Measurements from ENCODE around the gene SUSD3. TPM values are rescaled to one million over a fixed set of nuclear protein-coding genes. Genes with fewer than 3 reads are reported as not detected.

Gene SUSD3
- total and polyA plus RNA-seq, 5 donors from 2014 or later: 68.7 to 229 (median 205) TPM

GRCh38 chr9:93108291-93109041 is 50.0 kb downstream of the SUSD3 start:
- H3K4me3 Mint-ChIP-seq: peak overlapping the region in 2 of 4 donors; percentile 79 to 80
- H3K36me3 Mint-ChIP-seq: peaks cover 34% of the 10 kb centered on the region

GRCh38 chr9:93110311-93110855 is 51.9 kb downstream of the SUSD3 start:
- DNase-seq (no peak), ATAC-seq (ENCODE audit: low read depth in 2 of 2) (no peak)
- H3K9me3 ChIP-seq (ENCODE audit: control insufficient read depth in 2 of 2, low read length in 2 of 2): no peaks in the 10 kb centered on the region
- peaks cover 0 to 6% (median 0%) of the 10 kb centered on the region in 7 donors for H3K9me3 Mint-ChIP-seq
- no peaks in the 10 kb centered on the region for H3K27me3 ChIP-seq (ENCODE audit: control insufficient read depth, insufficient read depth, low read length)
- H3K4me1 ChIP-seq (ENCODE audit: control insufficient read depth, insufficient read depth, low read length, poor library complexity, severe bottlenecking): peaks cover 42% of the 10 kb centered on the region
- H3K36me3 ChIP-seq (ENCODE audit: control insufficient read depth, insufficient read depth, low read length): peaks cover 37% of the 10 kb centered on the region
- H3K27ac ChIP-seq (ENCODE audit: insufficient read depth, low read length, poor library complexity, severe bottlenecking): no peak overlapping the region
- H3K36me3 Mint-ChIP-seq: peaks cover 22% of the 10 kb centered on the region
- peaks cover 16 to 46% (median 31%) of the 10 kb centered on the region in 4 donors for H3K4me1 Mint-ChIP-seq
- H3K27ac Mint-ChIP-seq: no peak overlapping the region
- H3K4me3 ChIP-seq (ENCODE audit: low read depth, low read length): no peak overlapping the region
- no peaks in the 10 kb centered on the region for H3K27me3 Mint-ChIP-seq
- no peak overlapping the region for H3K4me3 Mint-ChIP-seq

More at GRCh38 chr9:93108291-93109041, 50.0 kb downstream of the SUSD3 start:
- H3K9me3 ChIP-seq (ENCODE audit: control insufficient read depth in 2 of 2, low read length in 2 of 2): peaks cover 8 to 9% of the 10 kb centered on the region in 2 experiments
- H3K36me3 ChIP-seq (ENCODE audit: control insufficient read depth, insufficient read depth, low read length): peaks cover 43% of the 10 kb centered on the region
- peaks cover 29 to 57% (median 41%) of the 10 kb centered on the region in 4 donors for H3K4me1 Mint-ChIP-seq
- H3K4me1 ChIP-seq (ENCODE audit: control insufficient read depth, insufficient read depth, low read length, poor library complexity, severe bottlenecking): peaks cover 39% of the 10 kb centered on the region
- peaks cover 0 to 12% (median 7%) of the 10 kb centered on the region in 7 donors for H3K9me3 Mint-ChIP-seq
- H3K27me3 ChIP-seq (ENCODE audit: control insufficient read depth, insufficient read depth, low read length): no peaks in the 10 kb centered on the region
- H3K27ac Mint-ChIP-seq: peak overlapping the region; percentile 83 to 91 (median 91)
- H3K4me3 ChIP-seq (ENCODE audit: low read depth, low read length): no peak overlapping the region
- H3K27me3 Mint-ChIP-seq: no peaks in the 10 kb centered on the region
- ATAC-seq (ENCODE audit: low read depth in 2 of 2) (peak; percentile 77 to 82), DNase-seq (peak in 1 of 3 donors; percentile 80)
- H3K27ac ChIP-seq (ENCODE audit: insufficient read depth, low read length, poor library complexity, severe bottlenecking): peak overlapping the region; percentile 53

- no peaks in the 10 kb centered on the region for H3K27me3 ChIP-seq (ENCODE audit: control insufficient read depth, insufficient read depth, low read length)
- Mint-ChIP-seq H3K36me3 (peaks cover 18% of the 10 kb centered on the region), H3K9me3 (peaks cover 0 to 2% (median 0%) of the 10 kb centered on the region in 7 donors), H3K4me3 (no peak overlapping the region), H3K27me3 (no peaks in the 10 kb centered on the region), H3K27ac (no peak overlapping the region), H3K4me1 (peaks cover 12 to 40% (median 25%) of the 10 kb centered on the region in 4 donors)
- H3K27ac ChIP-seq (ENCODE audit: insufficient read depth, low read length, poor library complexity, severe bottlenecking): no peak overlapping the region
- no peaks in the 10 kb centered on the region for H3K9me3 ChIP-seq (ENCODE audit: control insufficient read depth in 2 of 2, low read length in 2 of 2)
- H3K4me3 ChIP-seq (ENCODE audit: low read depth, low read length): no peak overlapping the region
- H3K4me1 ChIP-seq (ENCODE audit: control insufficient read depth, insufficient read depth, low read length, poor library complexity, severe bottlenecking): peaks cover 36% of the 10 kb centered on the region
- no peak for DNase-seq
- ATAC-seq (ENCODE audit: low read depth in 2 of 2): no peak
- H3K36me3 ChIP-seq (ENCODE audit: control insufficient read depth, insufficient read depth, low read length): peaks cover 37% of the 10 kb centered on the region
These were observed 52.5 kb downstream of the SUSD3 start for GRCh38 chr9:93111001-93111370.

GRCh38 chr9:93111371-93112115 is 53.0 kb downstream of the SUSD3 start:
- H3K27ac ChIP-seq (ENCODE audit: insufficient read depth, low read length, poor library complexity, severe bottlenecking): no peak overlapping the region
- no peak for DNase-seq
- Mint-ChIP-seq H3K4me1 (peaks cover 9 to 36% (median 22%) of the 10 kb centered on the region in 4 donors), H3K27me3 (no peaks in the 10 kb centered on the region), H3K4me3 (no peak overlapping the region), H3K9me3 (peaks cover 0 to under 1% (median 0%) of the 10 kb centered on the region in 7 donors), H3K36me3 (peaks cover 18% of the 10 kb centered on the region), H3K27ac (no peak overlapping the region)
- no peaks in the 10 kb centered on the region for H3K9me3 ChIP-seq (ENCODE audit: control insufficient read depth in 2 of 2, low read length in 2 of 2)
- H3K27me3 ChIP-seq (ENCODE audit: control insufficient read depth, insufficient read depth, low read length): no peaks in the 10 kb centered on the region
- H3K36me3 ChIP-seq (ENCODE audit: control insufficient read depth, insufficient read depth, low read length): peaks cover 37% of the 10 kb centered on the region
- ATAC-seq (ENCODE audit: low read depth in 2 of 2): no peak
- H3K4me1 ChIP-seq (ENCODE audit: control insufficient read depth, insufficient read depth, low read length, poor library complexity, severe bottlenecking): peaks cover 31% of the 10 kb centered on the region
- no peak overlapping the region for H3K4me3 ChIP-seq (ENCODE audit: low read depth, low read length)

GRCh38 chr9:93112116-93112863 is 53.8 kb downstream of the SUSD3 start:
- no peaks in the 10 kb centered on the region for H3K9me3 ChIP-seq (ENCODE audit: control insufficient read depth in 2 of 2, low read length in 2 of 2)
- DNase-seq: no peak
- no peaks in the 10 kb centered on the region for H3K27me3 ChIP-seq (ENCODE audit: control insufficient read depth, insufficient read depth, low read length)
- H3K36me3 ChIP-seq (ENCODE audit: control insufficient read depth, insufficient read depth, low read length): peaks cover 37% of the 10 kb centered on the region
- peaks cover 6 to 28% (median 17%) of the 10 kb centered on the region in 4 donors for H3K4me1 Mint-ChIP-seq
- no peak overlapping the region for H3K4me3 Mint-ChIP-seq
- H3K27me3 Mint-ChIP-seq: no peaks in the 10 kb centered on the region
- peaks cover 23% of the 10 kb centered on the region for H3K4me1 ChIP-seq (ENCODE audit: control insufficient read depth, insufficient read depth, low read length, poor library complexity, severe bottlenecking)
- H3K27ac ChIP-seq (ENCODE audit: insufficient read depth, low read length, poor library complexity, severe bottlenecking): no peak overlapping the region
- no peak for ATAC-seq (ENCODE audit: low read depth in 2 of 2)
- no peaks in the 10 kb centered on the region for H3K9me3 Mint-ChIP-seq
- H3K36me3 Mint-ChIP-seq: peaks cover 18% of the 10 kb centered on the region
- no peak overlapping the region for H3K27ac Mint-ChIP-seq
- no peak overlapping the region for H3K4me3 ChIP-seq (ENCODE audit: low read depth, low read length)

GRCh38 chr9:93112864-93113389 is 54.4 kb downstream of the SUSD3 start:
- Mint-ChIP-seq H3K27me3 (no peaks in the 10 kb centered on the region), H3K4me3 (no peak overlapping the region), H3K27ac (no peak overlapping the region), H3K36me3 (peaks cover 13% of the 10 kb centered on the region), H3K4me1 (peaks cover 6 to 22% (median 13%) of the 10 kb centered on the region in 4 donors), H3K9me3 (no peaks in the 10 kb centered on the region)
- no peak overlapping the region for H3K27ac ChIP-seq (ENCODE audit: insufficient read depth, low read length, poor library complexity, severe bottlenecking)
- H3K36me3 ChIP-seq (ENCODE audit: control insufficient read depth, insufficient read depth, low read length): peaks cover 33% of the 10 kb centered on the region
- no peak for ATAC-seq (ENCODE audit: low read depth in 2 of 2)
- no peaks in the 10 kb centered on the region for H3K9me3 ChIP-seq (ENCODE audit: control insufficient read depth in 2 of 2, low read length in 2 of 2)
- no peaks in the 10 kb centered on the region for H3K27me3 ChIP-seq (ENCODE audit: control insufficient read depth, insufficient read depth, low read length)
- H3K4me1 ChIP-seq (ENCODE audit: control insufficient read depth, insufficient read depth, low read length, poor library complexity, severe bottlenecking): peaks cover 17% of the 10 kb centered on the region
- DNase-seq: no peak
- no peak overlapping the region for H3K4me3 ChIP-seq (ENCODE audit: low read depth, low read length)

Data from CD4-positive, CD25-positive, alpha-beta regulatory T cell (primary cell).